ENCODE measurements around the gene C19orf47. TPM values are rescaled to one million over a fixed set of nuclear protein-coding genes. Genes with fewer than 3 reads are reported as not detected.

Gene C19orf47
- total and polyA plus RNA-seq, 2 donors (not counting 1 experiment from before 2014, with no cell fraction given): 5.1 to 9.1 TPM

DNA sequence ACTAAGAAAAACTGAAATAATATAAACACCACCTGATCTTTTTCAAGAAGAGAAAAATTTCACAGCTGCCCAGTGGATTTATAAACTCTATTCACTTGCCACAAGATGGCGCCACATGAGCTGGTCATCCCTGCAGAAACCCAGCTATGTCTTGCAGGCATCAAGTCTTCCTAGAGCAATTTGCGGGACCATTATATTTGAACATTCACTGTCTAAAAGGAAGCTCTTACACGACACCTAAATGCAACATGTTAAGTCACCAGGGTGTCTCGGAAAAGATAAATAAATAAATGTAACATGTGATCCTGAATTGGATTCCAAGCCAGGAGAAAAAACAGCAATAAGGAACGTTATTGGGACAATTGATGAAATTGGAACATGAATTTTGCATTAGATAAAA is 42.8 kb downstream of the C19orf47 start:
- no peak overlapping the region for H2AFZ ChIP-seq (ENCODE audit: low read length)
- no peak overlapping the region for H3K4me3 ChIP-seq (replicated peaks in 1 of 4; ENCODE audit: control extremely low read depth in 1 of 4, insufficient read depth in 1 of 4, low read depth in 3 of 4, low read length in 4 of 4)
- H3K27me3 ChIP-seq (ENCODE audit: control insufficient read depth, insufficient read depth, low read length): no peaks in the 10 kb centered on the region
- no peak overlapping the region for H3K9ac ChIP-seq (ENCODE audit: insufficient read depth, low read length)
- no peaks in the 10 kb centered on the region for H3K36me3 ChIP-seq (ENCODE audit: control insufficient read depth, insufficient read depth, low read length)
- H3K27ac ChIP-seq (ENCODE audit: insufficient read depth, low read length): no peak overlapping the region
- no peaks in the 10 kb centered on the region for H3K4me1 ChIP-seq (ENCODE audit: control insufficient read depth, extremely low read depth, insufficient read depth, low read length)
- TF ChIP-seq EZH2 (IDR thresholded peaks at IDR 0.05; ENCODE audit: low read length, missing control alignments) (no peak), CTCF (conservative IDR thresholded peaks at IDR 0.05 in 1 of 2, IDR thresholded peaks at IDR 0.05 in 1 of 2; ENCODE audit: low read depth in 1 of 2, low read length in 2 of 2) (peak; percentile 71 to 75)
- no peaks in the 10 kb centered on the region for H3K9me3 ChIP-seq (ENCODE audit: control insufficient read depth, insufficient read depth, low read depth, low read length)
- no peak overlapping the region for H3K4me2 ChIP-seq (ENCODE audit: extremely low read depth, insufficient read depth, low read length)
- H3K79me2 ChIP-seq (ENCODE audit: control insufficient read depth, insufficient read depth, low read length): no peaks in the 10 kb centered on the region
- DNase-seq (ENCODE audit: low read depth in 2 of 2): peak; percentile 82 to 93
- no peaks in the 10 kb centered on the region for H4K20me1 ChIP-seq (ENCODE audit: control insufficient read depth, extremely low read depth, insufficient read depth, low read length)

- no peak for DNase-seq (ENCODE audit: low read depth in 2 of 2)
- H3K9ac ChIP-seq (ENCODE audit: insufficient read depth, low read length): no peak overlapping the region
- H3K79me2 ChIP-seq (ENCODE audit: control insufficient read depth, insufficient read depth, low read length): no peaks in the 10 kb centered on the region
- H3K27ac ChIP-seq (ENCODE audit: insufficient read depth, low read length): no peak overlapping the region
- H3K4me3 ChIP-seq (replicated peaks in 1 of 4; ENCODE audit: control extremely low read depth in 1 of 4, insufficient read depth in 1 of 4, low read depth in 3 of 4, low read length in 4 of 4): no peak overlapping the region
- no peaks in the 10 kb centered on the region for H3K4me1 ChIP-seq (ENCODE audit: control insufficient read depth, extremely low read depth, insufficient read depth, low read length)
- no peaks in the 10 kb centered on the region for H3K36me3 ChIP-seq (ENCODE audit: control insufficient read depth, insufficient read depth, low read length)
- H3K27me3 ChIP-seq (ENCODE audit: control insufficient read depth, insufficient read depth, low read length): no peaks in the 10 kb centered on the region
- no peak overlapping the region for H2AFZ ChIP-seq (ENCODE audit: low read length)
- no peak for TF ChIP-seq EZH2 (IDR thresholded peaks at IDR 0.05; ENCODE audit: low read length, missing control alignments)
- TF ChIP-seq CTCF (conservative IDR thresholded peaks at IDR 0.05 in 1 of 2, IDR thresholded peaks at IDR 0.05 in 1 of 2; ENCODE audit: low read depth in 1 of 2, low read length in 2 of 2): no peak
- H3K4me2 ChIP-seq (ENCODE audit: extremely low read depth, insufficient read depth, low read length): no peak overlapping the region
- H4K20me1 ChIP-seq (ENCODE audit: control insufficient read depth, extremely low read depth, insufficient read depth, low read length): no peaks in the 10 kb centered on the region
- no peaks in the 10 kb centered on the region for H3K9me3 ChIP-seq (ENCODE audit: control insufficient read depth, insufficient read depth, low read depth, low read length)
Observed at GRCh38 chr19:40304306-40304705, 43.9 kb downstream of the C19orf47 start.

DNA sequence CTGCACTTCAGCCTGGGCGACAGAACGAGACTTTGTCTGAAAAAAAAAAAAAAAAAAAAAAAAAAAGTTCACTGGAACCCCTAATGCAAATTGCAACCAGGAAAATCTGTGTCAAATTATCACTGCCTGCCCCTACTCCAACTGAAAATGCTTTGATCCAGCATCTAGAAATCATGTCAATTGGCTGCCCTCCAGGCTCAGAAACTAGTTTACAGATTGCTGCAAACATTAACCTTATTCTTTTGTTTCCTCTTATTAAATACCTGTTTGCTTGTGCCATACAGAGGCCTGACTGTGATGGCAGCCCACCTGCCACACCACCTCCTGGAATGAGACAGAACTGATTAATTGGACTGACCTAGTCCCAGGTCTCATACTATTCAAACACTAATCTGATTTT is 44.4 kb downstream of the C19orf47 start:
- H3K27me3 ChIP-seq (ENCODE audit: control insufficient read depth, insufficient read depth, low read length): no peaks in the 10 kb centered on the region
- no peak overlapping the region for H3K4me3 ChIP-seq (replicated peaks in 1 of 4; ENCODE audit: control extremely low read depth in 1 of 4, insufficient read depth in 1 of 4, low read depth in 3 of 4, low read length in 4 of 4)
- no peak overlapping the region for H3K9ac ChIP-seq (ENCODE audit: insufficient read depth, low read length)
- no peak overlapping the region for H2AFZ ChIP-seq (ENCODE audit: low read length)
- H3K9me3 ChIP-seq (ENCODE audit: control insufficient read depth, insufficient read depth, low read depth, low read length): no peaks in the 10 kb centered on the region
- H3K4me1 ChIP-seq (ENCODE audit: control insufficient read depth, extremely low read depth, insufficient read depth, low read length): no peaks in the 10 kb centered on the region
- H3K27ac ChIP-seq (ENCODE audit: insufficient read depth, low read length): no peak overlapping the region
- TF ChIP-seq EZH2 (IDR thresholded peaks at IDR 0.05; ENCODE audit: low read length, missing control alignments) (no peak), CTCF (conservative IDR thresholded peaks at IDR 0.05 in 1 of 2, IDR thresholded peaks at IDR 0.05 in 1 of 2; ENCODE audit: low read depth in 1 of 2, low read length in 2 of 2) (no peak)
- H4K20me1 ChIP-seq (ENCODE audit: control insufficient read depth, extremely low read depth, insufficient read depth, low read length): no peaks in the 10 kb centered on the region
- H3K36me3 ChIP-seq (ENCODE audit: control insufficient read depth, insufficient read depth, low read length): no peaks in the 10 kb centered on the region
- H3K4me2 ChIP-seq (ENCODE audit: extremely low read depth, insufficient read depth, low read length): no peak overlapping the region
- no peaks in the 10 kb centered on the region for H3K79me2 ChIP-seq (ENCODE audit: control insufficient read depth, insufficient read depth, low read length)
- no peak for DNase-seq (ENCODE audit: low read depth in 2 of 2)

Data from fibroblast of lung (primary cell).